GM23338 (cell line): ENCODE results near the gene GRK3.

Experiments
- EZH2 ChIP-seq: fragments of 200-600 bp; sonication (generic); IDR thresholded peaks from one replicate; pipeline ENCODE4 v1.8.0; 2017; ENCODE audit warnings: antibody characterized with exemption, mild to moderate bottlenecking, low read depth; ENCODE audit not compliant: unreplicated experiment
- EZH2phosphoT487 ChIP-seq: fragments of 200-600 bp; sonication (generic); IDR thresholded peaks from one replicate; pipeline ENCODE4 v1.8.1; 2018; ENCODE audit warnings: antibody characterized with exemption; ENCODE audit not compliant: unreplicated experiment
- JUNB ChIP-seq: IDR thresholded peaks from one replicate; pipeline ENCODE4 v1.6.1; 2016; ENCODE audit warnings: antibody characterized with exemption; ENCODE audit not compliant: unreplicated experiment
- POLR2AphosphoS5 ChIP-seq: IDR thresholded peaks from 2 replicates; pipeline ENCODE4 v1.6.1; 2016; ENCODE audit warnings: antibody characterized with exemption, low read depth
- TF ChIP-seq, protein P1 (sequence below), 2 experiments: fragments of 200-600 bp in 1 of 2; sonication (generic) in 1 of 2; conservative IDR thresholded peaks; 2 replicates each; pipeline versions ENCODE4 v1.5.1 to v1.6.1; 2016 to 2017; ENCODE audit warnings: antibody characterized with exemption in 2 of 2, low read depth in 2 of 2, mild to moderate bottlenecking in 2 of 2, moderate library complexity in 1 of 2
- TF ChIP-seq, protein P2 (sequence below): IDR thresholded peaks from one replicate; pipeline ENCODE4 v1.6.1; 2018; ENCODE audit warnings: antibody characterized with exemption; ENCODE audit not compliant: unreplicated experiment

DNA sequence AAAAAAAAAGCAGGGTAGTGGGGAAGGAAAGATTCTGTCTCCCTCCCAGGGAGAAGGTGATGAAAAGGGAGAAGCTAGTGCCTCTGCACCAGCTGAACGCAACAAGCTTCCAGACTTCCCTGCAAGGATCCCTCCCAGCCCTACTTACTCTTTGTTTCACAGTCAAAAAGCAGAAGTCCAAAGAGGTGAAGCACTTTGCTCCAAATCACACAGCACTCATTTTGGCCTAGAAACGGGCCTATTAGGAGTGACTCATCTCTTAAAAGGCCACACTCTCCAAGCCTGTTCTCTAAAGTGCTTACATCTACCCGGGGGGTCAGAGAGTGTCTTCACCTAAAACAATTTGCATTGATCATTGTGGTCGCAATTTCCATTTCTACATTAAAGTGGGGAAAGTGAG is 17.7 kb upstream of the GRK3 start:
- TF ChIP-seq, protein P1, sequence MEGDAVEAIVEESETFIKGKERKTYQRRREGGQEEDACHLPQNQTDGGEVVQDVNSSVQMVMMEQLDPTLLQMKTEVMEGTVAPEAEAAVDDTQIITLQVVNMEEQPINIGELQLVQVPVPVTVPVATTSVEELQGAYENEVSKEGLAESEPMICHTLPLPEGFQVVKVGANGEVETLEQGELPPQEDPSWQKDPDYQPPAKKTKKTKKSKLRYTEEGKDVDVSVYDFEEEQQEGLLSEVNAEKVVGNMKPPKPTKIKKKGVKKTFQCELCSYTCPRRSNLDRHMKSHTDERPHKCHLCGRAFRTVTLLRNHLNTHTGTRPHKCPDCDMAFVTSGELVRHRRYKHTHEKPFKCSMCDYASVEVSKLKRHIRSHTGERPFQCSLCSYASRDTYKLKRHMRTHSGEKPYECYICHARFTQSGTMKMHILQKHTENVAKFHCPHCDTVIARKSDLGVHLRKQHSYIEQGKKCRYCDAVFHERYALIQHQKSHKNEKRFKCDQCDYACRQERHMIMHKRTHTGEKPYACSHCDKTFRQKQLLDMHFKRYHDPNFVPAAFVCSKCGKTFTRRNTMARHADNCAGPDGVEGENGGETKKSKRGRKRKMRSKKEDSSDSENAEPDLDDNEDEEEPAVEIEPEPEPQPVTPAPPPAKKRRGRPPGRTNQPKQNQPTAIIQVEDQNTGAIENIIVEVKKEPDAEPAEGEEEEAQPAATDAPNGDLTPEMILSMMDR (conservative IDR thresholded peaks at IDR 0.05; ENCODE audit: low read depth in 2 of 2) = no peak
- no peak for TF ChIP-seq POLR2AphosphoS5
- no peak for TF ChIP-seq EZH2
- no peak for TF ChIP-seq JUNB
- TF ChIP-seq, protein P2, sequence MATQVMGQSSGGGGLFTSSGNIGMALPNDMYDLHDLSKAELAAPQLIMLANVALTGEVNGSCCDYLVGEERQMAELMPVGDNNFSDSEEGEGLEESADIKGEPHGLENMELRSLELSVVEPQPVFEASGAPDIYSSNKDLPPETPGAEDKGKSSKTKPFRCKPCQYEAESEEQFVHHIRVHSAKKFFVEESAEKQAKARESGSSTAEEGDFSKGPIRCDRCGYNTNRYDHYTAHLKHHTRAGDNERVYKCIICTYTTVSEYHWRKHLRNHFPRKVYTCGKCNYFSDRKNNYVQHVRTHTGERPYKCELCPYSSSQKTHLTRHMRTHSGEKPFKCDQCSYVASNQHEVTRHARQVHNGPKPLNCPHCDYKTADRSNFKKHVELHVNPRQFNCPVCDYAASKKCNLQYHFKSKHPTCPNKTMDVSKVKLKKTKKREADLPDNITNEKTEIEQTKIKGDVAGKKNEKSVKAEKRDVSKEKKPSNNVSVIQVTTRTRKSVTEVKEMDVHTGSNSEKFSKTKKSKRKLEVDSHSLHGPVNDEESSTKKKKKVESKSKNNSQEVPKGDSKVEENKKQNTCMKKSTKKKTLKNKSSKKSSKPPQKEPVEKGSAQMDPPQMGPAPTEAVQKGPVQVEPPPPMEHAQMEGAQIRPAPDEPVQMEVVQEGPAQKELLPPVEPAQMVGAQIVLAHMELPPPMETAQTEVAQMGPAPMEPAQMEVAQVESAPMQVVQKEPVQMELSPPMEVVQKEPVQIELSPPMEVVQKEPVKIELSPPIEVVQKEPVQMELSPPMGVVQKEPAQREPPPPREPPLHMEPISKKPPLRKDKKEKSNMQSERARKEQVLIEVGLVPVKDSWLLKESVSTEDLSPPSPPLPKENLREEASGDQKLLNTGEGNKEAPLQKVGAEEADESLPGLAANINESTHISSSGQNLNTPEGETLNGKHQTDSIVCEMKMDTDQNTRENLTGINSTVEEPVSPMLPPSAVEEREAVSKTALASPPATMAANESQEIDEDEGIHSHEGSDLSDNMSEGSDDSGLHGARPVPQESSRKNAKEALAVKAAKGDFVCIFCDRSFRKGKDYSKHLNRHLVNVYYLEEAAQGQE = no peak
- no peak for TF ChIP-seq EZH2phosphoT487
